Measurements from ENCODE around the gene SNX5. TPM values are rescaled to one million over a fixed set of nuclear protein-coding genes. Genes with fewer than 3 reads are reported as not detected.

Gene SNX5
- total and polyA plus RNA-seq, 9 of the 15 experiments (the other 6 are each of a cell fraction or from before 2014, with no cell fraction given), result 53.5 to 276 (median 160) TPM

DNA sequence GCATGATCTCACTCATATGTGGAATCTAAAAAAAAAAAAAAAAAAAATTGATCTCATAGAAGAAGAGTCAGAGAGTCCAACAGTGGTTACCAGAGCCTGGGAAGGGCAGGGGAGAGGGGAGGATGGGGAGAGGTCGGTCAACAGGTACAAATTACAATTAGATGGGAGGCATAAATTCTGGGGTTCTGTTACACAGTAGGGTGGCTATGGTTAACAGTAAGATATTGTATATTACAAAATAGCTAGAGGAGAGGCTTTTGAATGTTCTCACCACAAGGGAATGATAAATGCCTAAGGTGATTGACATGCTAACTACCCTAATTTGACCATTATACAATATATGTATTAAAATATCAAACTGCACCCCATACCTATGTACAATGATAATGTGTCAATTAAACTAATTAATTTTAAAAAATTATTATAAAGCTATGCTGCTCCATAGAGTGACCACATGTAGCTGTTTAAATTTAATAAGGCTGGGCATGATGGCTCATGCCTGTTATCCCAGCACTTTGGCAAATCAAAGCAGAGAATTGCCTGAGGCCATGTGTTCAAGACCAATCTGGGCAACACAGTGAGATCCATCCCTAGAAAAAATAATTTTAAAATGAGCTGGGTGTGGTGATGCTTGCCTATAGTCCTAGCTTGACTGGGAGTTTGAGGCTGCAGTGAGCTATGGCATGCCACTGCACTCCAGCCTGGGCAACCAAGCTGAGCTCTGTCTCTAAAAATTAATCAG lies 70.9 kb downstream of the SNX5 start:
- in situ Hi-C loops (cut with MboI), result no loop called here
- CTCF ChIA-PET (ENCODE audit: low intra/inter-chr PET ratio), result interaction anchor here (1.3 kb wide), 2 partner anchors 41 to 243 kb away, joined by 5 to 7 read pairs; no protein-coding TSS in a partner anchor
- Histone ChIP-seq H3K9me1 (ENCODE audit: control insufficient read depth, insufficient read depth, low read length) (no peaks in the 10 kb centered on the region), H3K4me2 (ENCODE audit: insufficient read depth, low read length) (no peak overlapping the region), H3K9ac (ENCODE audit: insufficient read depth in 1 of 2, low read depth in 2 of 2, low read length in 2 of 2) (no peak overlapping the region), H3K27ac (ENCODE audit: extremely low read depth, low read depth, low read length) (no peak overlapping the region), H3K36me3 (ENCODE audit: control insufficient read depth, insufficient read depth, low read length) (no peaks in the 10 kb centered on the region), H3K79me2 (ENCODE audit: control insufficient read depth, insufficient read depth, low read length) (no peaks in the 10 kb centered on the region), H3K4me1 (replicated peaks in 1 of 2; ENCODE audit: control insufficient read depth in 2 of 2, insufficient read depth in 2 of 2, low read length in 2 of 2) (peaks cover 9 to 16% of the 10 kb centered on the region in 2 experiments), H3K27me3 (ENCODE audit: control insufficient read depth in 2 of 2, insufficient read depth in 2 of 2, low read length in 2 of 2) (0 out of 5 replicates have a peak, but pooled peaks cover 0 to 5% of the 10 kb centered on the region in 2 experiments), H3K4me3 (no peak overlapping the region), H3K9me3 (replicated peaks; ENCODE audit: control insufficient read depth, insufficient read depth, low read depth, low read length) (no peaks in the 10 kb centered on the region), H4K20me1 (replicated peaks; ENCODE audit: control insufficient read depth, insufficient read depth, low read length) (no peaks in the 10 kb centered on the region), H2AFZ (ENCODE audit: low read depth, low read length) (no peak overlapping the region)
- BruUV-seq (replicated peaks), result no TSS peak
- DNase-seq (ENCODE audit: extremely low read depth in 1 of 4, low spot score in 3 of 4), result no peak
- no CpG with 5 or more reads among the region's 1 CpG for WGBS (ENCODE audit: insufficient coverage, low coverage, missing lambda C conversion rate)
- no peak for FAIRE-seq
- POLR2A ChIA-PET, result interaction anchor here (0.9 kb wide), 1 partner anchor 216 kb away, joined by 5 read pairs; no protein-coding TSS in a partner anchor
- ATAC-seq, result no peak
- intact Hi-C loops (cut with micrococcal nuclease), result loop anchor here (5.0 to 10.0 kb wide), 5 partner anchors 40 to 390 kb away; partner anchors contain the start of genes BFSP1 and RRBP1
- TF ChIP-seq HES1 (IDR thresholded peaks at IDR 0.05; ENCODE audit: low read depth), result no peak
- TF ChIP-seq, protein P1, sequence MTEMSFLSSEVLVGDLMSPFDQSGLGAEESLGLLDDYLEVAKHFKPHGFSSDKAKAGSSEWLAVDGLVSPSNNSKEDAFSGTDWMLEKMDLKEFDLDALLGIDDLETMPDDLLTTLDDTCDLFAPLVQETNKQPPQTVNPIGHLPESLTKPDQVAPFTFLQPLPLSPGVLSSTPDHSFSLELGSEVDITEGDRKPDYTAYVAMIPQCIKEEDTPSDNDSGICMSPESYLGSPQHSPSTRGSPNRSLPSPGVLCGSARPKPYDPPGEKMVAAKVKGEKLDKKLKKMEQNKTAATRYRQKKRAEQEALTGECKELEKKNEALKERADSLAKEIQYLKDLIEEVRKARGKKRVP (CRISPR knock-in tag; IDR thresholded peaks at IDR 0.05), result no peak
- TF ChIP-seq SOX6 (IDR thresholded peaks at IDR 0.05), result no peak
- TF ChIP-seq, protein P2, sequence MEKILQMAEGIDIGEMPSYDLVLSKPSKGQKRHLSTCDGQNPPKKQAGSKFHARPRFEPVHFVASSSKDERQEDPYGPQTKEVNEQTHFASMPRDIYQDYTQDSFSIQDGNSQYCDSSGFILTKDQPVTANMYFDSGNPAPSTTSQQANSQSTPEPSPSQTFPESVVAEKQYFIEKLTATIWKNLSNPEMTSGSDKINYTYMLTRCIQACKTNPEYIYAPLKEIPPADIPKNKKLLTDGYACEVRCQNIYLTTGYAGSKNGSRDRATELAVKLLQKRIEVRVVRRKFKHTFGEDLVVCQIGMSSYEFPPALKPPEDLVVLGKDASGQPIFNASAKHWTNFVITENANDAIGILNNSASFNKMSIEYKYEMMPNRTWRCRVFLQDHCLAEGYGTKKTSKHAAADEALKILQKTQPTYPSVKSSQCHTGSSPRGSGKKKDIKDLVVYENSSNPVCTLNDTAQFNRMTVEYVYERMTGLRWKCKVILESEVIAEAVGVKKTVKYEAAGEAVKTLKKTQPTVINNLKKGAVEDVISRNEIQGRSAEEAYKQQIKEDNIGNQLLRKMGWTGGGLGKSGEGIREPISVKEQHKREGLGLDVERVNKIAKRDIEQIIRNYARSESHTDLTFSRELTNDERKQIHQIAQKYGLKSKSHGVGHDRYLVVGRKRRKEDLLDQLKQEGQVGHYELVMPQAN (IDR thresholded peaks at IDR 0.05; ENCODE audit: borderline replicate concordance), result no peak
- TF ChIP-seq E2F8 (IDR thresholded peaks at IDR 0.05; ENCODE audit: low read depth, partially characterized antibody), result no peak
- no peak for TF ChIP-seq ZNF589 (CRISPR knock-in tag; IDR thresholded peaks at IDR 0.05; ENCODE audit: low read depth)
- no peak for TF ChIP-seq ZNF217 (CRISPR knock-in tag; IDR thresholded peaks at IDR 0.05)
- TF ChIP-seq THRAP3 (IDR thresholded peaks at IDR 0.05; ENCODE audit: borderline replicate concordance), result no peak
- no peak for TF ChIP-seq CBFB (CRISPR knock-in tag; IDR thresholded peaks at IDR 0.05)
- TF ChIP-seq MTF1 (CRISPR knock-in tag; IDR thresholded peaks at IDR 0.05; ENCODE audit: borderline replicate concordance), result no peak
- no peak for TF ChIP-seq LEF1 (IDR thresholded peaks at IDR 0.05)
- TF ChIP-seq ZNF764 (CRISPR knock-in tag; IDR thresholded peaks at IDR 0.05; ENCODE audit: low read depth), result no peak
- TF ChIP-seq ZFP91 (CRISPR knock-in tag; IDR thresholded peaks at IDR 0.05), result no peak
- TF ChIP-seq NBN (IDR thresholded peaks at IDR 0.05; ENCODE audit: low read depth), result no peak

All from K562 (cell line).